ENCODE measurements around the gene ANLN.
"Not testable (repeated sequence)": the region's sequence is repeated elsewhere in the genome, so short reads cannot be mapped to it uniquely, and the experiment has no call there.

Gene ANLN

DNA sequence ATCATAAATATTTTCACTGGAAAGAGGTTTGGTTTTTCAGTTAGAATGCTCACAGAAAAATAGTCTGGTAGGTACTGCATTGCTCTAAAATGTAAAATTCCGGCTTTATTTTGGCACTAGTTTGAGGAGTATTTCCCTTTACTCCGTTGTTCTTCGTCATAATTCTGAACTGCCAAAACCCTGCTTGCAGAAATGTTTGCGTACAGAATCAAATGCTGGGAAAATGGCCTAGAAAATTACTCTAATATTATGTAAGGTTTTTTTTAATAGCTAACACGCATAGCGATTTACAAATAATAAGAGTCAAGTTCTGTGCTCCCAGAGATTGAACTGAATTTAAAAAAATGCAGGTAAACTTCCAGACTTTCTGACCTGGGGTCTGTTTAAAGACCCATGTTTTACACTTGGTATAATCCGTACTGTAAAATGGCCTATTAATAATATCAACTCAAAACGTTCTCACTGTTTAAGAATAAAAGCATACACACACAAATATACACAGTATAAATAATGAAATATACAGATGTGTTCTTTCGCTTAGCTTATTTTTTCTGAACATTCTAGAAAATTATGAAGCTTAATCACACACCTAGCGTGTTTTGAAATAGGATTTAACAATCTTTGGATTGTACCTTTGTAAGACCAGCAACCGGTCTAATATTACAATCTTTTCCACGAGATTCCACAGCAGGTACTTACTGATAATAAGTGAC lies 23.5 kb upstream of the ANLN start:
- no peak overlapping the region for H3K27ac Mint-ChIP-seq

GRCh38 chr7:36366718-36367560 lies 22.7 kb upstream of the ANLN start:
- Mint-ChIP-seq H3K9me3 (no peaks in the 10 kb centered on the region), H3K36me3 (ENCODE audit: low read depth) (no peaks in the 10 kb centered on the region), H3K4me1 (ENCODE audit: low read depth) (peaks cover 8% of the 10 kb centered on the region), H3K27me3 (ENCODE audit: low read depth) (peaks cover 41% of the 10 kb centered on the region), H3K4me3 (peak overlapping the region; percentile 95), H3K27ac (peak overlapping the region; percentile 50)
- peak; percentile 92 for DNase-seq (ENCODE audit: low spot score)

More for the DNA sequence above, 23.5 kb upstream of the ANLN start:
- Mint-ChIP-seq H3K36me3 (ENCODE audit: low read depth) (no peaks in the 10 kb centered on the region), H3K9me3 (no peaks in the 10 kb centered on the region), H3K27me3 (ENCODE audit: low read depth) (peaks cover 38% of the 10 kb centered on the region), H3K4me1 (ENCODE audit: low read depth) (peaks cover 4% of the 10 kb centered on the region), H3K4me3 (peak overlapping the region; percentile 80)
- no peak for DNase-seq (ENCODE audit: low spot score)

- H3K4me1 Mint-ChIP-seq (ENCODE audit: low read depth) = peaks cover 8% of the 10 kb centered on the region
- H3K9me3 Mint-ChIP-seq = no peaks in the 10 kb centered on the region
- H3K36me3 Mint-ChIP-seq (ENCODE audit: low read depth) = no peaks in the 10 kb centered on the region
- DNase-seq (ENCODE audit: low spot score) = no peak
- H3K27ac Mint-ChIP-seq = peak overlapping the region; percentile 50
- peaks cover 42% of the 10 kb centered on the region for H3K27me3 Mint-ChIP-seq (ENCODE audit: low read depth)
- peak overlapping the region; percentile 95 for H3K4me3 Mint-ChIP-seq
Observed at GRCh38 chr7:36367561-36368077, 22.0 kb upstream of the ANLN start.

DNA sequence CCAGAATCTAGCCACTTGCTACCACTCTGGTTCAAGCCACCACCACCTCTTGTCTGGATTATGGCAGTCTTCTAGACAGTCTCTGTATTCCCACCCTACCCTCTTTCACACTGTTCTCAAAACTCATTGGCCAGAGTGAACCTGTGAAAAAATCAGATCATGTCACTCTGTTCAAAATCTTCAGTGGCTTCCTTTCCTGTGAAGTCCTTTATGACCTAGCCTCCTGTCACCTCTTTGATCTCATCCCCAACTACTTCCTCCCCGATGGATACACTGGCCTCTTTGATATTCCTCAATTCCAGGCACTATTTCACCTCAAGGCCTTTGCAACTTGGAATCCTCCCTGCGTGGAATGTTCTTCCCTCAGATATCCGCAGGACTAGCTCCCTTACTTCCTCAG lies 21.2 kb upstream of the ANLN start:
- Mint-ChIP-seq H3K36me3 (ENCODE audit: low read depth) (no peaks in the 10 kb centered on the region), H3K27me3 (ENCODE audit: low read depth) (peaks cover 42% of the 10 kb centered on the region), H3K4me1 (ENCODE audit: low read depth) (peaks cover 8% of the 10 kb centered on the region), H3K27ac (no peak overlapping the region), H3K9me3 (no peaks in the 10 kb centered on the region), H3K4me3 (peak overlapping the region; percentile 28)
- DNase-seq (ENCODE audit: low spot score) = no peak

DNA sequence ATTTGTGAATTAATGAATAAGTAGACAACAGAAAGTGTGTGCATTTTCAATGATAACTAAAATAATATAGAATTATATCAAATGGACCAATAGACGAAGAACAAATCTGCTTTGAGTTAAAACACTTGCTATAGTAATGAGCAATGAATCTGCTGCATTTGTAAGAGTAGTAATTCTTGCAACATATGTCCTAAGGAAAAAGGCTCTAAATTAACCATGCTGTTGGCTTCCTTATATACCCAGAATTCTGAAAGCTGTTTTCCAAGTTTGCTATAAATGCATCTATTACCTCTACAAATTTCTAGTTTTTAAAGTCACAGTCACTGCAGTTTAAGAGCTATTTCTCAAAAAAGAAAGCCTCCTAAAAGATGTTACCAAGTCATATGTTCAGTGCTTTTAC lies 20.5 kb upstream of the ANLN start:
- no peak overlapping the region for H3K4me3 Mint-ChIP-seq
- H3K9me3 Mint-ChIP-seq = no peaks in the 10 kb centered on the region
- H3K36me3 Mint-ChIP-seq (ENCODE audit: low read depth) = no peaks in the 10 kb centered on the region
- no peak for DNase-seq (ENCODE audit: low spot score)
- H3K27ac Mint-ChIP-seq = no peak overlapping the region
- H3K27me3 Mint-ChIP-seq (ENCODE audit: low read depth) = peaks cover 41% of the 10 kb centered on the region
- peaks cover 8% of the 10 kb centered on the region for H3K4me1 Mint-ChIP-seq (ENCODE audit: low read depth)

GRCh38 chr7:36370046-36370445 lies 19.6 kb upstream of the ANLN start:
- no peaks in the 10 kb centered on the region for H3K36me3 Mint-ChIP-seq (ENCODE audit: low read depth)
- H3K9me3 Mint-ChIP-seq = no peaks in the 10 kb centered on the region
- H3K27ac Mint-ChIP-seq = no peak overlapping the region
- no peak for DNase-seq (ENCODE audit: low spot score)
- no peak overlapping the region for H3K4me3 Mint-ChIP-seq
- H3K27me3 Mint-ChIP-seq (ENCODE audit: low read depth) = peaks cover 34% of the 10 kb centered on the region
- peaks cover 8% of the 10 kb centered on the region for H3K4me1 Mint-ChIP-seq (ENCODE audit: low read depth)

DNA sequence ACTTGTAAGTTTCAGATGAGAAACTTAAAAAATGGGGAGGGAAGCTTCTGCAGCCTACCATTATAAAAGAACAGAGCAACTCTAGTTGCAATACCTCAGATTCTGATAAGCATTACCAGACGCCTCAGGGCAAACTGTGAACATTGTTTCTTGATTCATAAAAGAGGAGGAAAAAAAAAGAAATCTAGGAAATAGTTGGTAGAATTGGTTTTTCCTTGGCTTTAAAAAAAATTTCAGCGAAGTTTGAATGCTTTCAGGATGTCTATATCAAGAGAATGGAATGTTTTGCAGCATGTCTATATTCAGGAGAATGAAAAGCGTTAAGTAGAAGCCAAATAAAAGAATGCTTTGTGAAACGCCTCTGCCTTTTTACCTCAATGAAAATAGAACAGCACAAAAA lies 17.5 kb upstream of the ANLN start:
- Mint-ChIP-seq H3K4me1 (ENCODE audit: low read depth) (peaks cover 10% of the 10 kb centered on the region), H3K4me3 (no peak overlapping the region), H3K36me3 (ENCODE audit: low read depth) (no peaks in the 10 kb centered on the region), H3K27me3 (ENCODE audit: low read depth) (peaks cover 39% of the 10 kb centered on the region), H3K9me3 (no peaks in the 10 kb centered on the region), H3K27ac (no peak overlapping the region)
- no peak for DNase-seq (ENCODE audit: low spot score)

DNA sequence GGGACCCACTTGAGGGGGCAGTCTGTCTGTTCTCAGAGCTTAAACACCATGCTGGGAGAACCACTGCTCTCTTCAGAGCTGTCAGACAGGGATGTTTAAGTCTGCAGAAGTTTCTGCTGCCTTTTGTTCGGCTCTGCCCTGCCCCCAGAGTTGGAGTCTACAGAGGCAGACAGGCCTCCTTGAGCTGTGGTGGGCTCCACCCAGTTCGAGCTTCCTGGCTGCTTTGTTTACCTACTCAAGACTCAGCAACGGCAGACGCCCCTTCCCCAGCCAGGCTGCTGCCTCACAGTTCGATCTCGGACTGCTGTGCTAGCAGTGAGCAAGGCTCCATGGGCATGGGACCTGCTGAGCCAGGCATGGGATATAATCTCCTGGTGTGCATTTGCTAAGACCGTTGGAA lies 11.1 kb upstream of the ANLN start:
- Mint-ChIP-seq H3K4me3 (peak overlapping the region; percentile 45), H3K4me1 (ENCODE audit: low read depth) (peaks cover 28% of the 10 kb centered on the region), H3K27me3 (ENCODE audit: low read depth) (peaks cover 26% of the 10 kb centered on the region)
- H3K27ac Mint-ChIP-seq; H3K9me3 Mint-ChIP-seq; DNase-seq (ENCODE audit: low spot score); H3K36me3 Mint-ChIP-seq (ENCODE audit: low read depth): not testable (repeated sequence)

GRCh38 chr7:36379831-36380504 lies 9.7 kb upstream of the ANLN start:
- DNase-seq (ENCODE audit: low spot score) = no peak
- H3K4me3 Mint-ChIP-seq = no peak overlapping the region
- peaks cover 8% of the 10 kb centered on the region for H3K9me3 Mint-ChIP-seq
- H3K4me1 Mint-ChIP-seq (ENCODE audit: low read depth) = peaks cover 28% of the 10 kb centered on the region
- peaks cover 4% of the 10 kb centered on the region for H3K36me3 Mint-ChIP-seq (ENCODE audit: low read depth)
- H3K27me3 Mint-ChIP-seq (ENCODE audit: low read depth) = peaks cover 26% of the 10 kb centered on the region
- no peak overlapping the region for H3K27ac Mint-ChIP-seq

DNA sequence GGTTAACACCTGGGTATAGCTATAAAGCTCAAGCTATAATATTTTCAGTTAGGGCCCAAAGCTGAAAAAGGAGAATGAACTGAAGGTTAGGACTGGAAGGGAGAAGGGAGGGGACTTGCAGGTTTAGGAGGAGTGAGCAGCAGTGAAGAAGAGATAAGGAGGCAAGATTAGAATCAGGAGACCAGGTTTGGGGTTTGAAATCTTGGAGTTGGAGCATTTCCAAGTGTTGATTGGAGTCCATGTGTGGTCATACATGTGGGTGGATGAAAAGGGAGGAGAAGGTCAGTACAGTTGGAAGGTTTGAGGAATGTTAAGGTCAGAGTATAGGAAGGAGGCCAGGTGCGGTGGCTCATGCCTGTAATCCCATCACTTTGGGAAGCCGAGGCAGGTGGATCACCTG lies 8.6 kb upstream of the ANLN start:
- Mint-ChIP-seq H3K27ac (no peak overlapping the region), H3K27me3 (ENCODE audit: low read depth) (peaks cover 19% of the 10 kb centered on the region), H3K9me3 (peaks cover 8% of the 10 kb centered on the region), H3K4me3 (no peak overlapping the region), H3K4me1 (ENCODE audit: low read depth) (peaks cover 28% of the 10 kb centered on the region), H3K36me3 (ENCODE audit: low read depth) (peaks cover 4% of the 10 kb centered on the region)
- no peak for DNase-seq (ENCODE audit: low spot score)

DNA sequence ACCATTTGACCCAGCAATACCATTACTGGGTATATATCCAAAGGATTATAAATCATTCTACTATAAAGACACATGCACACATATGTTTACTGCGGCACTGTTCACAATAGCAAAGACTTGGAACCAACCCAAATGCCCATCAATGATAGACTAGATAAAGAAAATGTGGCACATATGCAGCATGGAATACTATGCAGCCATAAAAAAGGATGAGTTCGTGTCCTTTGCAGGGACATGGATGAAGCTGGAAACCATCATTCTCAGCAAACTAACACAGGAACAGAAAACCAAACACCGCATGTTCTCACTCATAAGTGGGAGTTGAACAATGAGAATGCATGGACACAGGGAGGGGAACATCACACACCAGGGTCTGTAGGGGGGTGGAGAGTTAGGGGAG lies 6.4 kb upstream of the ANLN start:
- not testable (repeated sequence) for H3K4me3 Mint-ChIP-seq; H3K36me3 Mint-ChIP-seq (ENCODE audit: low read depth); H3K27ac Mint-ChIP-seq; H3K9me3 Mint-ChIP-seq; H3K27me3 Mint-ChIP-seq (ENCODE audit: low read depth); DNase-seq (ENCODE audit: low spot score)
- peaks cover 19% of the 10 kb centered on the region for H3K4me1 Mint-ChIP-seq (ENCODE audit: low read depth)

DNA sequence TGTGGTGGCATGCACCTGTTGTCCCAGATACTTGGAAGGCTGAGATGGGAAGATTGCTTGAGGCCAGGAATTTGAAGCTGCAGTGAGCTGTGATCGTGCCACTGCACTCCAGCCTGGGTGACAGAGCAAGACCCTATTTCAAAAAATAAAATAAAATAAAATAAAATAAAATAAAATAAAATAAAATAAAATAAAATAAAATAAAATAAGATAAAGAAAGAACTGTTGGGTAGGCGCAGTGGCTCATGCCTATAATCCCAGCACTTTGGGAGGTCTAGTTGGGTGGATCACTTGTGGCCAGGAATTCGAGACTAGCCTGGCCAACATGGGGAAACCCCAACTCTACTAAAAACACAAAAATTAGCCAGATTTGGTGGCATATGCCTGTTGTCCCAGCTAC lies 4.0 kb upstream of the ANLN start:
- not testable (repeated sequence) for H3K27me3 Mint-ChIP-seq (ENCODE audit: low read depth); H3K4me1 Mint-ChIP-seq (ENCODE audit: low read depth); H3K36me3 Mint-ChIP-seq (ENCODE audit: low read depth); DNase-seq (ENCODE audit: low spot score); H3K9me3 Mint-ChIP-seq; H3K27ac Mint-ChIP-seq; H3K4me3 Mint-ChIP-seq

DNA sequence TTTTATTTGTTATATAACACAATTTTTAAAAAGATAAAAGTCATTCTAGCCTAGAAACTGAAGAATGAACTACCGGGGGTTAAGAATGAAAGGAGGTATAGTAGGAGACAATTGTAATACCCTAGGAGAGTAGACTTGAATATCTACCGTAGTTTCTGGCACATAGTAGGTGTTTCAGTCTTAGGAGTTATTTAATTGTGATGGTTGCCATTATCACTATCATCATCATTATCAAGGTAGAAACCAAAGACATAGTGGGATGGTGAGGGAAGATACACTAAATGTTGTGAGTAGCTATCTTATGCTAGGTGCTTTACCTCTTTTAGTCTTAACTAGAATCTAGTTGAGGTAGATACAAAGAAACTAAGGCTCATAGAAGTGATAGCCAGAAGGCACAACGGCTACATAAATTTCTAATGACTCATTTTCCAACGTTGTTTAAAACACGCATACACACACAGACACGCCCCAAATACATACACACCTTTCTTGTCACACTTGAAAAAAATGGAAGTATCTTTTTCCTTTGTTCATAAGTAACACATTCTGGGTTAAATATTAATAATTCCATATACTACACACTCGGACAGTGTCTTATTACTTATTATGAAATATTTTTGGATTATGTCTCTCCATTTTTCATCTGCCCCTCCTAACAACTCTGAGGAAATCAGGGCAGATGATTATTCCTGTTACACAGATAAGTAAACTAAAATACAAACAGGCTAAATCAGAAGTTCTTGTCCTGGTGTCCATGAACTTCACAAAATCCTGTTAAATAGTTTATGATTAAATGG lies 2.0 kb upstream of the ANLN start:
- no peak for DNase-seq (ENCODE audit: low spot score)
- Mint-ChIP-seq H3K36me3 (ENCODE audit: low read depth) (peaks cover 14% of the 10 kb centered on the region), H3K27me3 (ENCODE audit: low read depth) (peaks cover 7% of the 10 kb centered on the region), H3K27ac (no peak overlapping the region), H3K9me3 (no peaks in the 10 kb centered on the region), H3K4me1 (ENCODE audit: low read depth) (peaks cover 22% of the 10 kb centered on the region), H3K4me3 (peak overlapping the region; percentile 37)

Data from T-helper 2 cell treated with Interferon-gamma antibody and Interleukin-4, amounts not matched to agents 5 μg/mL and 100 μg/mL, for 36 hours (primary cell).